GM12891 (cell line): ENCODE measurements around the gene NUDT8.

ENCODE experiments used
- DNase-seq: peaks from one replicate; pipeline ENCODE4 v3.0.0; 2011; ENCODE audit warnings: low spot score; ENCODE audit not compliant: insufficient read length
- FAIRE-seq: peaks from 2 replicates; lab custom pipeline; 2011; peaks lifted over from hg19 to GRCh38; lab: Jason Lieb, UNC
- PAX5 ChIP-seq: IDR thresholded peaks from 2 replicates; pipeline ENCODE4 v1.6.1; 2011; ENCODE audit warnings: low read length, moderate library complexity, mild to moderate bottlenecking; ENCODE audit not compliant: insufficient read depth, severe bottlenecking
- POLR2A ChIP-seq: IDR thresholded peaks from 2 replicates; pipeline ENCODE4 v1.6.1; 2011; ENCODE audit warnings: low read depth, low read length, control low read depth
- POLR2AphosphoS5 ChIP-seq: IDR thresholded peaks from 2 replicates; pipeline ENCODE4 v1.6.1; 2011; ENCODE audit warnings: low read depth, low read length, control low read depth
- POU2F2 ChIP-seq: IDR thresholded peaks from 2 replicates; pipeline ENCODE4 v1.6.1; 2011; ENCODE audit warnings: low read depth, mild to moderate bottlenecking, control low read depth, low read length, moderate library complexity
- SPI1 ChIP-seq: IDR thresholded peaks from 2 replicates; pipeline ENCODE4 v1.6.1; 2011; ENCODE audit warnings: low read depth, low read length, control low read depth
- TAF1 ChIP-seq: IDR thresholded peaks from 2 replicates; pipeline ENCODE4 v1.6.1; 2011; ENCODE audit warnings: low read depth, low read length, control low read depth

Gene NUDT8

DNA sequence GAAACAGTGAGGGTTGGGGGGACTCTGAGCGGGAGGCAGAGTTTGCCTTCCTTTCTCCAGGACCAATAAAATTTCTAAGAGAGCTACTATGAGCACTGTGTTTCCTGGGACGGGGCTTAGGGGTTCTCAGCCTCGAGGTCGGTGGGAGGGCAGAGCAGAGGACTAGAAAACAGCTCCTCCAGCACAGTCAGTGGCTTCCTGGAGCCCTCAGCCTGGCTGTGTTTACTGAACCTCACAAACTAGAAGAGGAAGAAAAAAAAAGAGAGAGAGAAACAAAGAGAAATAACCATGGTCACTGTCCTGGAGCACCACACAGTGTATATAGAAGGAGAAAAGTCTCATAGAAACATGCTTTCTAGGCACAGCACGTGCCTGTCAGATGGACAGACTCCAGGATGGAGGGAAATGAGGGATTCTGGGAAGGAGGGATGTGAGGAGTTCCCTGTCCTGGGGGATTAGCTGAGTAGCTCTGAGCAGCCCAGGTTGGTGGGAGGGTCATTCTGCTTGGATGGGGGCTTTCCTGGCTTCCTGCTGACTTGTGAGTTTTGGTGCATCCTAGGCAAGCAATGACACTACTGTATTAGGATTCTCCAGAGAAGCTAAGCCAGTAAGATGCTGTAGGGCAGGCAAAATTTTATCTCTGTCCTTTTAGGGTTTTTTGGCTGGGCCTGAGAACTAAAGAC, 43.0 kb downstream of the NUDT8 start:
- TF ChIP-seq POLR2AphosphoS5 = no peak; the same call in 1 of the 2 replicates
- DNase-seq (no peak), FAIRE-seq (no peak)

DNA sequence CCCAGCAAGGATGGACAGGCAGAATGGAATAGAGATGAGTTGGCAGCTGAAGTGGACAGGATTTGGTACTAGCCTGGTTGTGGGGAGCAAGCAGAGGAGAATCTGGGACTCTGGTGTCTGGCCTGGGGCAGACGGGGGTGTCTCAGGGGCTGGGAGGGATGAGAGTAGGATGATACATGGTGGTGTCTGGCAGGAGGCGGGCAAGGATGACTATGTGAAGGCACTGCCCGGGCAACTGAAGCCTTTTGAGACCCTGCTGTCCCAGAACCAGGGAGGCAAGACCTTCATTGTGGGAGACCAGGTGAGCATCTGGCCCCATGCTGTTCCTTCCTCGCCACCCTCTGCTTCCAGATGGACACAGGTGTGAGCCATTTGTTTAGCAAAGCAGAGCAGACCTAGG, 43.8 kb downstream of the NUDT8 start:
- TF ChIP-seq POLR2A = no peak
- no peak for TF ChIP-seq POLR2AphosphoS5
- no peak for TF ChIP-seq PAX5
- TF ChIP-seq TAF1 = no peak
- no peak for TF ChIP-seq POU2F2
- no peak for TF ChIP-seq SPI1
- FAIRE-seq = no peak
- DNase-seq = no peak

DNA sequence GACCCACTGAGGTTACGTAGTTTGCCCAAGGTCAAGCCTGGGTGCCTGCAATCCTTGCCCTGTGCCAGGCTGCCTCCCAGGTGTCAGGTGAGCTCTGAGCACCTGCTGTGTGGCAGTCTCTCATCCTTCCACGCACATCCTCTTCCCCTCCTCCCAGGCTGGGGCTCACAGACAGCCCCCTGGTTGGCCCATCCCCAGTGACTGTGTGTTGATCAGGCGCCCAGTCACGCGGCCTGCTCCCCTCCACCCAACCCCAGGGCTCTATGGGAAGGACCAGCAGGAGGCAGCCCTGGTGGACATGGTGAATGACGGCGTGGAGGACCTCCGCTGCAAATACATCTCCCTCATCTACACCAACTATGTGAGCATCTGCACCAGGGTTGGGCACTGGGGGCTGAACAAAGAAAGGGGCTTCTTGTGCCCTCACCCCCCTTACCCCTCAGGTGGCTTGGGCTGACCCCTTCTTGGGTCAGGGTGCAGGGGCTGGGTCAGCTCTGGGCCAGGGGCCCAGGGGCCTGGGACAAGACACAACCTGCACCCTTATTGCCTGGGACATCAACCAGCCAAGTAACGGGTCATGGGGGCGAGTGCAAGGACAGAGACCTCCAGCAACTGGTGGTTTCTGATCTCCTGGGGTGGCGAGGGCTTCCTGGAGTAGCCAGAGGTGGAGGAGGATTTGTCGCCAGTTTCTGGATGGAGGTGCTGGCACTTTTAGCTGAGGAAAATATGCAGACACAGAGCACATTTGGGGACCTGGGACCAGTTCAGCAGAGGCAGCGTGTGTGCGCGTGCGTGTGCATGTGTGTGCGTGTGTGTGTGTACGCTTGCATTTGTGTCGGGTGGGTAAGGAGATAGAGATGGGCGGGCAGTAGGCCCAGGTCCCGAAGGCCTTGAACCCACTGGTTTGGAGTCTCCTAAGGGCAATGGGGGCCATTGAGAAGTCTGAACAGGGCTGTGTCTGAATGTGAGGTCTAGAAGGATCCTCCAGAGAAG, 44.6 kb downstream of the NUDT8 start:
- DNase-seq (no peak), FAIRE-seq (no peak)
- no peak for TF ChIP-seq POLR2AphosphoS5
- no peak for TF ChIP-seq TAF1
- TF ChIP-seq POU2F2 = no peak
- TF ChIP-seq SPI1 = no peak
- TF ChIP-seq PAX5 = no peak
- TF ChIP-seq POLR2A = no peak

DNA sequence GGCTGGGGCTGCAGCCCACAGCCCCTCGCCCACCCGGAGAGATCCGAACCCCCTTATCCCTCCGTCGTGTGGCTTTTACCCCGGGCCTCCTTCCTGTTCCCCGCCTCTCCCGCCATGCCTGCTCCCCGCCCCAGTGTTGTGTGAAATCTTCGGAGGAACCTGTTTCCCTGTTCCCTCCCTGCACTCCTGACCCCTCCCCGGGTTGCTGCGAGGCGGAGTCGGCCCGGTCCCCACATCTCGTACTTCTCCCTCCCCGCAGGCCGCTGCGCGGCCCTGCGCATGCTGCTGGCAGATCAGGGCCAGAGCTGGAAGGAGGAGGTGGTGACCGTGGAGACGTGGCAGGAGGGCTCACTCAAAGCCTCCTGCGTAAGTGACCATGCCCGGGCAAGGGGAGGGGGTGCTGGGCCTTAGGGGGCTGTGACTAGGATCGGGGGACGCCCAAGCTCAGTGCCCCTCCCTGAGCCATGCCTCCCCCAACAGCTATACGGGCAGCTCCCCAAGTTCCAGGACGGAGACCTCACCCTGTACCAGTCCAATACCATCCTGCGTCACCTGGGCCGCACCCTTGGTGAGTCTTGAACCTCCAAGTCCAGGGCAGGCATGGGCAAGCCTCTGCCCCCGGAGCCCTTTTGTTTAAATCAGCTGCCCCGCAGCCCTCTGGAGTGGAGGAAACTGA, 45.4 kb downstream of the NUDT8 start:
- peak; percentile 9 for FAIRE-seq

GRCh38 chr11:67583247-67584204, 46.2 kb downstream of the NUDT8 start, which contains the start of gene GSTP1:
Gene GSTP1 (plus strand): TSS chr11:67583812. CDS start chr11:67583844, 32 bp downstream.
- TF ChIP-seq POLR2A (peak; percentile 94), SPI1 (no peak), PAX5 (no peak), TAF1 (peak; percentile 59; the same call in 1 of the 2 replicates), POLR2AphosphoS5 (peak; percentile 95), POU2F2 (peak; percentile 83; the same call in 1 of the 2 replicates)
- peak; percentile 76 for DNase-seq
- FAIRE-seq = peak; percentile 81

More for the DNA sequence above, 45.4 kb downstream of the NUDT8 start:
- no peak for DNase-seq
- TF ChIP-seq POU2F2 (no peak), TAF1 (no peak), POLR2AphosphoS5 (no peak; the same call in 1 of the 2 replicates), SPI1 (no peak), PAX5 (no peak), POLR2A (no peak)

GRCh38 chr11:67582011-67582410, 47.7 kb downstream of the NUDT8 start:
- FAIRE-seq (no peak), DNase-seq (no peak)
- TF ChIP-seq POU2F2 = no peak
- no peak for TF ChIP-seq POLR2A
- no peak for TF ChIP-seq SPI1
- TF ChIP-seq POLR2AphosphoS5 = no peak
- no peak for TF ChIP-seq TAF1
- no peak for TF ChIP-seq PAX5

DNA sequence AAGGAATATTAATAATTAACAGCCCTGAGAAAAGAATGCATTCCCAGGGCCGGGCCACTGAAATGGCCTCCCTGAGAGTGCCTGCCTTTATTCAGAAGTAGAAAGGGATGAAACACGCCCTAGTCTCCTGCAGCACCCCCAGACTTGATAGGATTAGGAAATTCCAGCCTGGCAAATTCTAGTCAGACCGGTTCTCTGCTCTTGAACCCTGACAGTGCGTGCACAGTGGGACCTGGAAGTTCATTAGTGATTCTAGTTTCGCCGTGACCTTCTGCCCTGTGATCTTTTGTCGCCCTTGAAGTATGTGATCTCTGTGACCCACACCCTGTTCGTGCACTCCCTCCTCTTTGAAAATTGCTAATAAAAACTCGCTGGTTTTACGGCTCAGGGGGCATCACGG, 48.3 kb downstream of the NUDT8 start:
- FAIRE-seq (no peak), DNase-seq (no peak)
- TF ChIP-seq SPI1 (no peak), POLR2A (no peak), POLR2AphosphoS5 (no peak), POU2F2 (no peak), PAX5 (no peak), TAF1 (no peak)

GRCh38 chr11:67577951-67578350, 51.8 kb downstream of the NUDT8 start:
- DNase-seq (no peak), FAIRE-seq (no peak)
- TF ChIP-seq TAF1 = no peak
- no peak for TF ChIP-seq POLR2A
- TF ChIP-seq PAX5 = no peak
